ENCODE measurements around the gene PTGR1. TPM values are rescaled to one million over a fixed set of nuclear protein-coding genes. Genes with fewer than 3 reads are reported as not detected.
"Not testable (repeated sequence)": the region's sequence is repeated elsewhere in the genome, so short reads cannot be mapped to it uniquely, and the experiment has no call there.

PTGR1 gene
- total RNA-seq, 5 donors from 2014 or later (not counting 1 experiment from before 2014, with no cell fraction given), result 0.30 to 1.9 (median 0.38) TPM; not detected in 2

- peaks cover 17 to 55% (median 35%) of the 10 kb centered on the region in 3 donors for H3K9me3 Mint-ChIP-seq
- ATAC-seq (replicated peaks in 1 of 4) (no peak), DNase-seq (no peak)
- H3K27me3 ChIP-seq (replicated peaks in 1 of 2; ENCODE audit: control insufficient read depth in 2 of 2, extremely low read depth in 1 of 2, insufficient read depth in 2 of 2, low read length in 1 of 2), result peaks cover 0 to 9% of the 10 kb centered on the region in 2 experiments
- ChIA-PET POLR2A (no interaction called here), CTCF (no interaction called here)
- H3K27ac ChIP-seq (ENCODE audit: low read length), result no peak overlapping the region
- H3K4me1 ChIP-seq (ENCODE audit: control insufficient read depth in 1 of 2, extremely low read depth in 1 of 2, insufficient read depth in 2 of 2, low read length in 2 of 2), result no peaks in the 10 kb centered on the region
- H3K4me3 ChIP-seq (ENCODE audit: control insufficient read depth in 1 of 2, extremely low read depth in 1 of 2, low read length in 1 of 2), result no peak overlapping the region
- H3K9me3 ChIP-seq, result no peaks in the 10 kb centered on the region
- no peaks in the 10 kb centered on the region for H3K36me3 ChIP-seq (ENCODE audit: control insufficient read depth in 2 of 2, extremely low read depth in 1 of 2, insufficient read depth in 1 of 2, low read length in 1 of 2)
- no peaks in the 10 kb centered on the region for H3K4me1 Mint-ChIP-seq
- peaks cover 9% of the 10 kb centered on the region in 2 donors for H3K27me3 Mint-ChIP-seq
- no peak overlapping the region for H3K4me3 Mint-ChIP-seq
- WGBS (ENCODE audit: insufficient coverage), result 83% methylated on average over 1 of the region's 1 CpG
- no peak overlapping the region for H3K27ac Mint-ChIP-seq
- H3K36me3 Mint-ChIP-seq, result peaks cover 37% of the 10 kb centered on the region
Measured at GRCh38 chr9:111566234-111566633, 33.2 kb downstream of the PTGR1 start.

GRCh38 chr9:111561165-111561719 is 38.2 kb downstream of the PTGR1 start:
- H3K9me3 Mint-ChIP-seq, result peaks cover 15 to 24% (median 22%) of the 10 kb centered on the region in 3 donors
- ATAC-seq (replicated peaks in 1 of 4) (no peak), DNase-seq (no peak)
- H3K4me3 Mint-ChIP-seq, result no peak overlapping the region
- H3K27ac Mint-ChIP-seq, result no peak overlapping the region
- POLR2A ChIA-PET, result no interaction called here
- H3K36me3 ChIP-seq (ENCODE audit: control insufficient read depth in 2 of 2, extremely low read depth in 1 of 2, insufficient read depth in 1 of 2, low read length in 1 of 2), result no peaks in the 10 kb centered on the region
- no peaks in the 10 kb centered on the region for H3K9me3 ChIP-seq
- H3K4me1 ChIP-seq (ENCODE audit: control insufficient read depth in 1 of 2, extremely low read depth in 1 of 2, insufficient read depth in 2 of 2, low read length in 2 of 2), result no peaks in the 10 kb centered on the region
- CTCF ChIA-PET, result no interaction called here
- H3K4me3 ChIP-seq (ENCODE audit: control insufficient read depth in 1 of 2, extremely low read depth in 1 of 2, low read length in 1 of 2), result no peak overlapping the region
- no peaks in the 10 kb centered on the region for H3K4me1 Mint-ChIP-seq
- H3K27me3 ChIP-seq (replicated peaks in 1 of 2; ENCODE audit: control insufficient read depth in 2 of 2, extremely low read depth in 1 of 2, insufficient read depth in 2 of 2, low read length in 1 of 2), result no peaks in the 10 kb centered on the region
- H3K27ac ChIP-seq (ENCODE audit: low read length), result no peak overlapping the region
- peaks cover 36% of the 10 kb centered on the region for H3K36me3 Mint-ChIP-seq
- H3K27me3 Mint-ChIP-seq, result peaks cover 0 to 6% of the 10 kb centered on the region in 2 donors

GRCh38 chr9:111559000-111559610 is 40.3 kb downstream of the PTGR1 start:
- no peaks in the 10 kb centered on the region for H3K9me3 ChIP-seq
- H3K9me3 Mint-ChIP-seq, result peaks cover 24 to 45% (median 38%) of the 10 kb centered on the region in 3 donors
- H3K4me1 Mint-ChIP-seq, result no peaks in the 10 kb centered on the region
- ATAC-seq (replicated peaks in 1 of 4) (no peak), DNase-seq (no peak)
- H3K27me3 ChIP-seq (replicated peaks in 1 of 2; ENCODE audit: control insufficient read depth in 2 of 2, extremely low read depth in 1 of 2, insufficient read depth in 2 of 2, low read length in 1 of 2), result no peaks in the 10 kb centered on the region
- no peak overlapping the region for H3K27ac Mint-ChIP-seq
- peaks cover 55% of the 10 kb centered on the region for H3K36me3 Mint-ChIP-seq
- WGBS (ENCODE audit: insufficient coverage), result 74% methylated on average over 7 of the region's 7 CpGs
- H3K4me1 ChIP-seq (ENCODE audit: control insufficient read depth in 1 of 2, extremely low read depth in 1 of 2, insufficient read depth in 2 of 2, low read length in 2 of 2), result no peaks in the 10 kb centered on the region
- H3K36me3 ChIP-seq (ENCODE audit: control insufficient read depth in 2 of 2, extremely low read depth in 1 of 2, insufficient read depth in 1 of 2, low read length in 1 of 2), result no peaks in the 10 kb centered on the region
- no peak overlapping the region for H3K4me3 Mint-ChIP-seq
- CTCF ChIA-PET, result no interaction called here
- H3K27ac ChIP-seq (ENCODE audit: low read length), result no peak overlapping the region
- POLR2A ChIA-PET, result no interaction called here
- no peak overlapping the region for H3K4me3 ChIP-seq (ENCODE audit: control insufficient read depth in 1 of 2, extremely low read depth in 1 of 2, low read length in 1 of 2)
- H3K27me3 Mint-ChIP-seq, result peaks cover 0 to 6% of the 10 kb centered on the region in 2 donors

- WGBS (ENCODE audit: insufficient coverage), result no CpG with 5 or more reads among the region's 2 CpGs
- CTCF ChIA-PET; H3K36me3 ChIP-seq (ENCODE audit: control insufficient read depth in 2 of 2, extremely low read depth in 1 of 2, insufficient read depth in 1 of 2, low read length in 1 of 2); ATAC-seq (replicated peaks in 1 of 4); H3K27me3 Mint-ChIP-seq; H3K4me3 Mint-ChIP-seq; H3K27ac Mint-ChIP-seq; POLR2A ChIA-PET; DNase-seq; H3K4me1 ChIP-seq (ENCODE audit: control insufficient read depth in 1 of 2, extremely low read depth in 1 of 2, insufficient read depth in 2 of 2, low read length in 2 of 2); H3K27me3 ChIP-seq (replicated peaks in 1 of 2; ENCODE audit: control insufficient read depth in 2 of 2, extremely low read depth in 1 of 2, insufficient read depth in 2 of 2, low read length in 1 of 2); H3K4me1 Mint-ChIP-seq; H3K4me3 ChIP-seq (ENCODE audit: control insufficient read depth in 1 of 2, extremely low read depth in 1 of 2, low read length in 1 of 2); H3K27ac ChIP-seq (ENCODE audit: low read length); H3K9me3 ChIP-seq: not testable (repeated sequence)
- H3K9me3 Mint-ChIP-seq, result peaks cover 27 to 48% (median 45%) of the 10 kb centered on the region in 3 donors
- peaks cover 62% of the 10 kb centered on the region for H3K36me3 Mint-ChIP-seq
Measured at GRCh38 chr9:111555425-111555824, 44.0 kb downstream of the PTGR1 start.

GRCh38 chr9:111548623-111549022 is 50.8 kb downstream of the PTGR1 start:
- Mint-ChIP-seq H3K27me3 (no peaks in the 10 kb centered on the region), H3K9me3 (peaks cover 24 to 67% (median 55%) of the 10 kb centered on the region in 3 donors), H3K36me3 (peaks cover 66% of the 10 kb centered on the region), H3K4me1 (no peaks in the 10 kb centered on the region), H3K27ac (no peak overlapping the region), H3K4me3 (no peak overlapping the region)
- Histone ChIP-seq H3K4me3 (ENCODE audit: control insufficient read depth in 1 of 2, extremely low read depth in 1 of 2, low read length in 1 of 2) (no peak overlapping the region), H3K36me3 (ENCODE audit: control insufficient read depth in 2 of 2, extremely low read depth in 1 of 2, insufficient read depth in 1 of 2, low read length in 1 of 2) (no peaks in the 10 kb centered on the region), H3K27ac (ENCODE audit: low read length) (no peak overlapping the region), H3K4me1 (ENCODE audit: control insufficient read depth in 1 of 2, extremely low read depth in 1 of 2, insufficient read depth in 2 of 2, low read length in 2 of 2) (no peaks in the 10 kb centered on the region), H3K27me3 (replicated peaks in 1 of 2; ENCODE audit: control insufficient read depth in 2 of 2, extremely low read depth in 1 of 2, insufficient read depth in 2 of 2, low read length in 1 of 2) (no peaks in the 10 kb centered on the region), H3K9me3 (peaks cover 15% of the 10 kb centered on the region)
- ChIA-PET CTCF (no interaction called here), POLR2A (no interaction called here)
- no CpG with 5 or more reads among the region's 2 CpGs for WGBS (ENCODE audit: insufficient coverage)
- no peak for DNase-seq
- ATAC-seq (replicated peaks in 1 of 4), result no peak

- peaks cover 66% of the 10 kb centered on the region for H3K36me3 Mint-ChIP-seq
- no peaks in the 10 kb centered on the region for H3K4me1 Mint-ChIP-seq
- no peak overlapping the region for H3K27ac Mint-ChIP-seq
- no peaks in the 10 kb centered on the region for H3K27me3 Mint-ChIP-seq
- POLR2A ChIA-PET, result no interaction called here
- Histone ChIP-seq H3K27ac (ENCODE audit: low read length) (no peak overlapping the region), H3K27me3 (replicated peaks in 1 of 2; ENCODE audit: control insufficient read depth in 2 of 2, extremely low read depth in 1 of 2, insufficient read depth in 2 of 2, low read length in 1 of 2) (no peaks in the 10 kb centered on the region), H3K4me1 (ENCODE audit: control insufficient read depth in 1 of 2, extremely low read depth in 1 of 2, insufficient read depth in 2 of 2, low read length in 2 of 2) (no peaks in the 10 kb centered on the region), H3K9me3 (peaks cover 20% of the 10 kb centered on the region), H3K36me3 (ENCODE audit: control insufficient read depth in 2 of 2, extremely low read depth in 1 of 2, insufficient read depth in 1 of 2, low read length in 1 of 2) (peaks cover 0 to 9% of the 10 kb centered on the region in 2 donors), H3K4me3 (ENCODE audit: control insufficient read depth in 1 of 2, extremely low read depth in 1 of 2, low read length in 1 of 2) (no peak overlapping the region)
- CTCF ChIA-PET, result no interaction called here
- WGBS (ENCODE audit: insufficient coverage), result no CpG with 5 or more reads among the region's 11 CpGs
- DNase-seq (no peak), ATAC-seq (replicated peaks in 1 of 4) (no peak)
- no peak overlapping the region for H3K4me3 Mint-ChIP-seq
- H3K9me3 Mint-ChIP-seq, result peaks cover 19 to 67% (median 61%) of the 10 kb centered on the region in 3 donors
Measured at GRCh38 chr9:111542497-111543254, 56.8 kb downstream of the PTGR1 start.
